Measurements from ENCODE around the gene RPL10. TPM values are rescaled to one million over a fixed set of nuclear protein-coding genes. Genes with fewer than 3 reads are reported as not detected.

The RPL10 gene
- total and polyA plus RNA-seq, 9 of the 15 experiments (the other 6 are each of a cell fraction or from before 2014, with no cell fraction given), result 3,774 to 7,600 (median 5,014) TPM

- TF ChIP-seq FOXP4 (CRISPR knock-in tag; IDR thresholded peaks at IDR 0.05; ENCODE audit: borderline replicate concordance), result no peak
- no peak for TF ChIP-seq ESRRA (IDR thresholded peaks at IDR 0.05; ENCODE audit: borderline replicate concordance, low read depth)
- TF ChIP-seq MEF2A (IDR thresholded peaks at IDR 0.05; ENCODE audit: control insufficient read depth, low read depth, low read length), result no peak
- no peak for TF ChIP-seq ZNF318 (IDR thresholded peaks at IDR 0.05; ENCODE audit: borderline replicate concordance in 1 of 2, low read depth in 1 of 2)
- no peak for TF ChIP-seq RBM17 (IDR thresholded peaks at IDR 0.05; ENCODE audit: borderline replicate concordance, low read depth, low read length)
- TF ChIP-seq PKNOX1 (IDR thresholded peaks at IDR 0.05), result no peak
- no peak for TF ChIP-seq ZNF140 (CRISPR knock-in tag; IDR thresholded peaks at IDR 0.05)
- no peak for TF ChIP-seq CEBPB (tag; IDR thresholded peaks at IDR 0.05)
- no peak for TF ChIP-seq ZNF511 (CRISPR knock-in tag; IDR thresholded peaks at IDR 0.05)
- TF ChIP-seq PATZ1 (CRISPR knock-in tag; IDR thresholded peaks at IDR 0.05; ENCODE audit: borderline replicate concordance), result 0 out of 2 replicates have a peak, but pooled peaks have one; percentile 18
- no peak for TF ChIP-seq MTA1 (IDR thresholded peaks at IDR 0.05; ENCODE audit: borderline replicate concordance)
These were observed 3.0 kb downstream of the RPL10 start (continued) for GRCh38 chrX:154401045-154401799.

Data from K562 (cell line).